ENCODE data around the gene IMMP2L. TPM values are rescaled to one million over a fixed set of nuclear protein-coding genes. Genes with fewer than 3 reads are reported as not detected.

The IMMP2L gene
- total and polyA plus RNA-seq, 3 experiments from 2014 or later, result 13.7 to 23.5 (median 18.0) TPM

- H3K4me3 ChIP-seq (ENCODE audit: low read length), result no peak overlapping the region
- no peaks in the 10 kb centered on the region for H3K9me3 ChIP-seq (ENCODE audit: low read length)
- no peaks in the 10 kb centered on the region for H3K27me3 ChIP-seq (ENCODE audit: insufficient read depth, low read length, poor library complexity, severe bottlenecking)
- H3K36me3 ChIP-seq (ENCODE audit: insufficient read depth, low read length), result no peaks in the 10 kb centered on the region
- Mint-ChIP-seq H3K27me3 (peaks cover 0 to 1% of the 10 kb centered on the region in 2 donors), H3K4me3 (no peak overlapping the region), H3K36me3 (peaks cover 0 to 4% (median 3%) of the 10 kb centered on the region in 3 donors), H3K27ac (peak overlapping the region in 2 of 8 donors; percentile 13 to 78), H3K9me3 (no peaks in the 10 kb centered on the region), H3K4me1 (peaks cover 37 to 71% (median 58%) of the 10 kb centered on the region in 3 donors)
- no peak for DNase-seq
- ChIA-PET CTCF (interaction anchor here (1.3 to 1.5 kb wide), 4 partner anchors 8 to 74 kb away, joined by 3 to 4 read pairs (median 4); no protein-coding TSS in a partner anchor), POLR2A (no interaction called here)
- H3K27ac ChIP-seq (ENCODE audit: low read depth, low read length), result no peak overlapping the region
- H3K4me1 ChIP-seq (ENCODE audit: insufficient read depth, low read length), result peaks cover 47% of the 10 kb centered on the region
Observed at GRCh38 chr7:111086532-111086931, 475.8 kb downstream of the IMMP2L start.

- no peak overlapping the region for H3K4me3 Mint-ChIP-seq
- Histone ChIP-seq H3K4me1 (ENCODE audit: insufficient read depth, low read length) (peaks cover 50% of the 10 kb centered on the region), H3K9me3 (ENCODE audit: low read length) (no peaks in the 10 kb centered on the region), H3K4me3 (ENCODE audit: low read length) (no peak overlapping the region), H3K27me3 (ENCODE audit: insufficient read depth, low read length, poor library complexity, severe bottlenecking) (no peaks in the 10 kb centered on the region), H3K36me3 (ENCODE audit: insufficient read depth, low read length) (no peaks in the 10 kb centered on the region), H3K27ac (ENCODE audit: low read depth, low read length) (no peak overlapping the region)
- H3K36me3 Mint-ChIP-seq, result peaks cover 0 to 3% (median 0%) of the 10 kb centered on the region in 3 donors
- H3K4me1 Mint-ChIP-seq, result peaks cover 38 to 80% (median 51%) of the 10 kb centered on the region in 3 donors
- H3K27me3 Mint-ChIP-seq, result peaks cover 0 to 1% of the 10 kb centered on the region in 2 donors
- no peak for DNase-seq
- peak overlapping the region in 1 of 8 donors; percentile 12 for H3K27ac Mint-ChIP-seq
- ChIA-PET CTCF (interaction anchor here (1.5 kb wide), 1 partner anchor 73 kb away, joined by 3 read pairs; no protein-coding TSS in a partner anchor), POLR2A (no interaction called here)
- H3K9me3 Mint-ChIP-seq, result no peaks in the 10 kb centered on the region
Observed at GRCh38 chr7:111085356-111085755, 476.9 kb downstream of the IMMP2L start.

DNA sequence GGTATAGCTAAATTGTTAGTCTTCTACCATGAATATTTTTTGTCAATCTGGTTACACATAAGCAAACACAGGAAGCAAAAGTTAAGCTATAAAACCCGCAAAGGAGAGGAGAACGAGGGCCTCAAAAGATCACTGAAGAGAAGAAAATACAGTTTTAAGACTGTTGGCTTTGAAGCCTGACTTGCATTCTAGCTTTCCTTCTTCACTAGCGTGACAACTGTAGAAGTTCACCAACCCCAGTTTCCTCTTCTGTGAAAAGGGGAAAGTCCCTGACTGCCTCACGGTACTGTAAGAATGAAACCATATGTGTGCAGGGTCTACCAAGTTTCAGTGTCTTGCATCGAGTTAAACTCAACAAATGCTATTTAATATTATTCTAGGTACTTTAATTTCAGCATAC, 478.9 kb downstream of the IMMP2L start:
- CTCF ChIA-PET, result interaction anchor here (0.8 to 1.3 kb wide), 4 partner anchors 9 to 54 kb away, joined by 4 to 5 read pairs (median 4); no protein-coding TSS in a partner anchor

GRCh38 chr7:111082351-111082750, 479.9 kb downstream of the IMMP2L start:
- Histone ChIP-seq H3K9me3 (ENCODE audit: low read length) (no peaks in the 10 kb centered on the region), H3K27me3 (ENCODE audit: insufficient read depth, low read length, poor library complexity, severe bottlenecking) (no peaks in the 10 kb centered on the region), H3K4me3 (ENCODE audit: low read length) (no peak overlapping the region), H3K4me1 (ENCODE audit: insufficient read depth, low read length) (peaks cover 41% of the 10 kb centered on the region), H3K27ac (ENCODE audit: low read depth, low read length) (no peak overlapping the region), H3K36me3 (ENCODE audit: insufficient read depth, low read length) (no peaks in the 10 kb centered on the region)
- Mint-ChIP-seq H3K27me3 (no peaks in the 10 kb centered on the region), H3K4me3 (peak overlapping the region in 5 of 7 donors; percentile 13 to 49 (median 29)), H3K9me3 (no peaks in the 10 kb centered on the region), H3K27ac (peak overlapping the region in 7 of 8 donors; percentile 19 to 91 (median 64)), H3K36me3 (peaks cover 0 to 3% (median 0%) of the 10 kb centered on the region in 3 donors), H3K4me1 (peaks cover 38 to 68% (median 43%) of the 10 kb centered on the region in 3 donors)
- ChIA-PET CTCF (interaction anchor here (0.6 kb wide), 1 partner anchor 164 kb away, joined by 3 read pairs; no protein-coding TSS in a partner anchor), POLR2A (no interaction called here)
- no peak for DNase-seq

More for the DNA sequence above, 478.9 kb downstream of the IMMP2L start:
- Histone ChIP-seq H3K36me3 (ENCODE audit: insufficient read depth, low read length) (no peaks in the 10 kb centered on the region), H3K4me1 (ENCODE audit: insufficient read depth, low read length) (peaks cover 41% of the 10 kb centered on the region), H3K9me3 (ENCODE audit: low read length) (no peaks in the 10 kb centered on the region), H3K27me3 (ENCODE audit: insufficient read depth, low read length, poor library complexity, severe bottlenecking) (no peaks in the 10 kb centered on the region), H3K27ac (ENCODE audit: low read depth, low read length) (no peak overlapping the region), H3K4me3 (ENCODE audit: low read length) (no peak overlapping the region)
- Mint-ChIP-seq H3K4me3 (peak overlapping the region in 6 of 7 donors; percentile 41 to 67 (median 48)), H3K4me1 (peaks cover 38 to 77% (median 48%) of the 10 kb centered on the region in 3 donors), H3K36me3 (peaks cover 0 to 3% (median 0%) of the 10 kb centered on the region in 3 donors), H3K27ac (peak overlapping the region in 7 of 8 donors; percentile 57 to 94 (median 83)), H3K27me3 (peaks cover 0 to 1% of the 10 kb centered on the region in 2 donors), H3K9me3 (no peaks in the 10 kb centered on the region)
- DNase-seq, result peak in 3 of 5 donors; percentile 61 to 84 (median 70)
- POLR2A ChIA-PET, result interaction anchor here (0.6 to 1.0 kb wide), 5 partner anchors 9 to 58 kb away, joined by 3 to 6 read pairs (median 3); no protein-coding TSS in a partner anchor

GRCh38 chr7:111081546-111082267, 480.6 kb downstream of the IMMP2L start:
- Mint-ChIP-seq H3K27ac (peak overlapping the region; percentile 11 to 91 (median 70)), H3K4me1 (peaks cover 38 to 71% (median 43%) of the 10 kb centered on the region in 3 donors), H3K4me3 (peak overlapping the region in 6 of 7 donors; percentile 38 to 57 (median 50)), H3K36me3 (peaks cover 0 to 3% (median 0%) of the 10 kb centered on the region in 3 donors), H3K27me3 (no peaks in the 10 kb centered on the region), H3K9me3 (no peaks in the 10 kb centered on the region)
- ChIA-PET POLR2A (interaction anchor here (0.7 kb wide), 1 partner anchor 11 kb away, joined by 3 read pairs; no protein-coding TSS in a partner anchor), CTCF (interaction anchor here (0.6 kb wide), 1 partner anchor 164 kb away, joined by 3 read pairs; no protein-coding TSS in a partner anchor)
- Histone ChIP-seq H3K27ac (ENCODE audit: low read depth, low read length) (no peak overlapping the region), H3K9me3 (ENCODE audit: low read length) (no peaks in the 10 kb centered on the region), H3K27me3 (ENCODE audit: insufficient read depth, low read length, poor library complexity, severe bottlenecking) (no peaks in the 10 kb centered on the region), H3K4me1 (ENCODE audit: insufficient read depth, low read length) (peaks cover 41% of the 10 kb centered on the region), H3K4me3 (ENCODE audit: low read length) (no peak overlapping the region), H3K36me3 (ENCODE audit: insufficient read depth, low read length) (no peaks in the 10 kb centered on the region)
- no peak for DNase-seq

- Histone ChIP-seq H3K27me3 (ENCODE audit: insufficient read depth, low read length, poor library complexity, severe bottlenecking) (no peaks in the 10 kb centered on the region), H3K27ac (ENCODE audit: low read depth, low read length) (no peak overlapping the region), H3K36me3 (ENCODE audit: insufficient read depth, low read length) (no peaks in the 10 kb centered on the region), H3K9me3 (ENCODE audit: low read length) (no peaks in the 10 kb centered on the region), H3K4me3 (ENCODE audit: low read length) (no peak overlapping the region), H3K4me1 (ENCODE audit: insufficient read depth, low read length) (peaks cover 41% of the 10 kb centered on the region)
- Mint-ChIP-seq H3K9me3 (no peaks in the 10 kb centered on the region), H3K4me1 (peaks cover 38 to 74% (median 43%) of the 10 kb centered on the region in 3 donors), H3K36me3 (peaks cover 0 to 3% (median 0%) of the 10 kb centered on the region in 3 donors), H3K4me3 (no peak overlapping the region), H3K27ac (peak overlapping the region in 1 of 8 donors; percentile 2), H3K27me3 (no peaks in the 10 kb centered on the region)
- DNase-seq, result no peak
- ChIA-PET CTCF (no interaction called here), POLR2A (no interaction called here)
Observed at GRCh38 chr7:111080495-111081105, 481.7 kb downstream of the IMMP2L start.

- Mint-ChIP-seq H3K4me3 (no peak overlapping the region), H3K27ac (no peak overlapping the region), H3K4me1 (peaks cover 22 to 63% (median 30%) of the 10 kb centered on the region in 3 donors), H3K27me3 (peaks cover 0 to 2% of the 10 kb centered on the region in 2 donors), H3K9me3 (no peaks in the 10 kb centered on the region), H3K36me3 (no peaks in the 10 kb centered on the region)
- no peak for DNase-seq
- CTCF ChIA-PET, result no interaction called here
- Histone ChIP-seq H3K4me3 (ENCODE audit: low read length) (no peak overlapping the region), H3K27me3 (ENCODE audit: insufficient read depth, low read length, poor library complexity, severe bottlenecking) (no peaks in the 10 kb centered on the region), H3K36me3 (ENCODE audit: insufficient read depth, low read length) (no peaks in the 10 kb centered on the region), H3K4me1 (ENCODE audit: insufficient read depth, low read length) (peaks cover 24% of the 10 kb centered on the region), H3K9me3 (ENCODE audit: low read length) (no peaks in the 10 kb centered on the region), H3K27ac (ENCODE audit: low read depth, low read length) (no peak overlapping the region)
- POLR2A ChIA-PET, result no interaction called here
Observed at GRCh38 chr7:111077001-111077400, 485.3 kb downstream of the IMMP2L start.
